ENCODE data around the gene MPZL1.

MPZL1 gene

GRCh38 chr1:167721617-167722151 lies at the start of gene MPZL1:
TSS of gene MPZL1 (plus strand) at chr1:167721982. CDS start at chr1:167722152, 170 bp downstream.
- DNase-seq (ENCODE audit: low spot score) = peak; percentile 93

GRCh38 chr1:167672831-167673230 lies 49.0 kb upstream of the MPZL1 start:
- DNase-seq (ENCODE audit: low spot score) = no peak

GRCh38 chr1:167673265-167673664 lies 48.5 kb upstream of the MPZL1 start:
- DNase-seq (ENCODE audit: low spot score) = no peak

GRCh38 chr1:167674156-167674555 lies 47.6 kb upstream of the MPZL1 start:
- no peak for DNase-seq (ENCODE audit: low spot score)

- DNase-seq (ENCODE audit: low spot score) = no peak
Measured at GRCh38 chr1:167675440-167675839, 46.3 kb upstream of the MPZL1 start.

- DNase-seq (ENCODE audit: low spot score) = no peak
Measured at GRCh38 chr1:167676205-167676915, 45.4 kb upstream of the MPZL1 start.

- DNase-seq (ENCODE audit: low spot score) = no peak
Measured at GRCh38 chr1:167676916-167677848, 44.6 kb upstream of the MPZL1 start.

- DNase-seq (ENCODE audit: low spot score) = no peak
Measured at GRCh38 chr1:167678422-167678821, 43.4 kb upstream of the MPZL1 start.

- no peak for DNase-seq (ENCODE audit: low spot score)
Measured at GRCh38 chr1:167678838-167679237, 42.9 kb upstream of the MPZL1 start.

- DNase-seq (ENCODE audit: low spot score) = no peak
Measured at GRCh38 chr1:167679714-167680113, 42.1 kb upstream of the MPZL1 start.

- DNase-seq (ENCODE audit: low spot score) = no peak
Measured at GRCh38 chr1:167681024-167681423, 40.8 kb upstream of the MPZL1 start.

GRCh38 chr1:167681451-167682098 lies 40.2 kb upstream of the MPZL1 start:
- no peak for DNase-seq (ENCODE audit: low spot score)

GRCh38 chr1:167683226-167683625 lies 38.6 kb upstream of the MPZL1 start:
- DNase-seq (ENCODE audit: low spot score) = no peak

GRCh38 chr1:167683641-167684502 lies 37.9 kb upstream of the MPZL1 start:
- no peak for DNase-seq (ENCODE audit: low spot score)

- DNase-seq (ENCODE audit: low spot score) = no peak
Measured at GRCh38 chr1:167685844-167686243, 35.9 kb upstream of the MPZL1 start.

- DNase-seq (ENCODE audit: low spot score) = peak; percentile 83
Measured at GRCh38 chr1:167687919-167688519, 33.8 kb upstream of the MPZL1 start.

- peak; percentile 39 for DNase-seq (ENCODE audit: low spot score)
Measured at GRCh38 chr1:167689567-167689920, 32.2 kb upstream of the MPZL1 start.

GRCh38 chr1:167690053-167690452 lies 31.7 kb upstream of the MPZL1 start:
- DNase-seq (ENCODE audit: low spot score) = no peak

- no peak for DNase-seq (ENCODE audit: low spot score)
Measured at GRCh38 chr1:167693425-167694045, 28.2 kb upstream of the MPZL1 start.

- no peak for DNase-seq (ENCODE audit: low spot score)
Measured at GRCh38 chr1:167694691-167695090, 27.1 kb upstream of the MPZL1 start.

- no peak for DNase-seq (ENCODE audit: low spot score)
Measured at GRCh38 chr1:167695147-167695546, 26.6 kb upstream of the MPZL1 start.
